CD8-positive, alpha-beta memory T cell (primary cell): Measurements from ENCODE around the gene GNLY. TPM values are rescaled to one million over a fixed set of nuclear protein-coding genes. Genes with fewer than 3 reads are reported as not detected.

Source experiments
- CTCF ChIA-PET: fragments of 350-600 bp; sonication (Branson Sonifier 250); formaldehyde crosslinking; loops from one replicate; lab custom pipeline; 2021; ENCODE audit warnings: antibody characterized with exemption; lab: Charles Lee
- POLR2A ChIA-PET: fragments of 350-600 bp; sonication (Branson Sonifier 250); formaldehyde crosslinking; loops from one replicate; lab custom pipeline; 2021; ENCODE audit warnings: antibody characterized with exemption; lab: Charles Lee
- DNase-seq, 5 donors: peaks; one replicate each; pipeline versions ENCODE4 v3.0.0 to v3.0.0-alpha.2; 2020 to 2022; ENCODE audit warnings: mixed read lengths in 1 of 5
- H3K27ac ChIP-seq: one replicate; pipeline ENCODE4 v1.7.0; 2013; ENCODE audit warnings: low read depth, mild to moderate bottlenecking, low read length, moderate library complexity
- H3K27me3 ChIP-seq: 2 replicates; pipeline ENCODE4 v1.7.0; 2013; ENCODE audit warnings: low read length, mild to moderate bottlenecking; ENCODE audit not compliant: insufficient read depth, poor library complexity, severe bottlenecking
- H3K36me3 ChIP-seq: 2 replicates; pipeline ENCODE4 v1.7.0; 2013; ENCODE audit warnings: mild to moderate bottlenecking, low read length, moderate library complexity; ENCODE audit not compliant: insufficient read depth
- H3K4me1 ChIP-seq: 2 replicates; pipeline ENCODE4 v1.7.0; 2013; ENCODE audit warnings: mild to moderate bottlenecking, low read length, moderate library complexity; ENCODE audit not compliant: insufficient read depth
- H3K4me3 ChIP-seq: 2 replicates; pipeline ENCODE4 v1.7.0; 2013; ENCODE audit warnings: mild to moderate bottlenecking, low read length
- H3K9me3 ChIP-seq: 2 replicates; pipeline ENCODE4 v1.7.0; 2013; ENCODE audit warnings: mild to moderate bottlenecking, low read length
- H3K27ac Mint-ChIP-seq, 8 donors: one replicate each; pipeline ENCODE4 v1.8.0; 2020 to 2021; ENCODE audit warnings: mixed read lengths in 8 of 8, mild to moderate bottlenecking in 6 of 8, inconsistent platforms in 3 of 8, moderate library complexity in 3 of 8
- H3K27me3 Mint-ChIP-seq, 2 donors: one replicate each; pipeline ENCODE4 v1.8.0; 2020 to 2021; ENCODE audit warnings: mixed read lengths in 2 of 2, mild to moderate bottlenecking in 1 of 2, moderate library complexity in 1 of 2
- H3K36me3 Mint-ChIP-seq, 3 donors: one replicate each; pipeline ENCODE4 v1.8.0; 2020 to 2021; ENCODE audit warnings: mixed read lengths in 3 of 3, inconsistent platforms in 1 of 3, mild to moderate bottlenecking in 1 of 3
- H3K4me1 Mint-ChIP-seq, 3 donors: one replicate each; pipeline ENCODE4 v1.8.0; 2020 to 2021; ENCODE audit warnings: mixed read lengths in 3 of 3, inconsistent platforms in 1 of 3, mild to moderate bottlenecking in 1 of 3
- H3K4me3 Mint-ChIP-seq, 7 donors: one replicate each; pipeline ENCODE4 v1.8.0; 2020 to 2021; ENCODE audit warnings: mixed read lengths in 7 of 7, mild to moderate bottlenecking in 6 of 7, moderate library complexity in 4 of 7, inconsistent platforms in 2 of 7
- H3K9me3 Mint-ChIP-seq, 5 donors: one replicate each; pipeline ENCODE4 v1.8.0; 2020 to 2022; ENCODE audit warnings: mixed read lengths in 5 of 5, mild to moderate bottlenecking in 3 of 5, moderate library complexity in 2 of 5, inconsistent platforms in 1 of 5
- polyA plus RNA-seq: library from polyadenylated mRNA; unstranded; fragments of 300-500 nt; fragmentation: Illumina TruSeq; gene quantifications from one replicate; pipeline ENCODE4 v1.2.3, GENCODE V29; 2021
- total RNA-seq, 2 experiments: library from RNA; stranded (reverse); gene quantifications; one replicate each; pipeline ENCODE4 v1.2.3, GENCODE V29; 2021

Gene GNLY
- total and polyA plus RNA-seq, 3 experiments from 2014 or later, result 7.7 to 953 (median 9.0) TPM

DNA sequence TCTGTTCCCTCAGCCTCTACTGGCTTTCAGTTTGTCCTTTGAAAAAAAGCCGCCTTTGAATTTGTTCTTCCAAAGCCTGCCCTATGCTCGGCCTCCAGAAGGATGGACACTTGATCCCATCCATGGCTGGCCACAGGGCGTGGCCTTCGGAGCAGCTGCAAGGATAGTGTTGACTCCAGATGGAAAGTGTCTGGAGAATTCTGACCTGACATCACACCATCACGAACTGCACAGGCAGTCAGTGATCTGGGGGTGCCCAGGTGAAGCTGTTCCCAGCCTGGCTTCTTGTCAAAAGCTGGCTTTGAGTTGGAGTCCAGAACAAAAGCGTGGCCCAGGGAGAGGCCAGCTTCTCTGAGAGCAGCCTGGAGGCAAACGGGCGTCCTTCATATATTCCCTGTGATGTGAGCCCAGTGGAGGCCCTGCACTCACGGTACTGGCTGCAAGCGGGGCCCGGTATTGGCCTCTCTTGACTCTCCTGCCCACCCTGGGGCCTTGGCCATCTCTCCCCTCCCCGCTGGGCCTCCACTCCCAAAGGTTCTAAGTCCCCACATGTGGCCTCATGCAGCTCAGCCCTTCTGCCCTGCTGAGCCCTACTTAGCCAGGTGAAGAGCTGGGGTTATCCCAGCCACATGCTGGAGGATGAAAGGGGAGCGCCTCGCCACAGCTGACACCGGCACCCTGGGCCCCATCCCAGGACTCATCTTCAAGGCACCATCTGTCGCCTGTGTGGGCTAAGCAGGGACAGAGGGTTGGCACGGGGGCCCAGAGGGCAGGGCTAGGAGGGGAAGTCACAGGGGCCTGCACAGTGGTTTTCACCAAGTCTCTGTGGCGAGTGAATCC lies 39.2 kb downstream of the GNLY start:
- H3K9me3 Mint-ChIP-seq, result no peaks in the 10 kb centered on the region
- POLR2A ChIA-PET, result no interaction called here
- Histone ChIP-seq H3K27ac (no peak overlapping the region), H3K4me3 (no peak overlapping the region), H3K36me3 (no peaks in the 10 kb centered on the region), H3K9me3 (no peaks in the 10 kb centered on the region), H3K27me3 (peaks cover 6% of the 10 kb centered on the region), H3K4me1 (peaks cover 8% of the 10 kb centered on the region)
- H3K27me3 Mint-ChIP-seq, result peaks cover 16 to 39% of the 10 kb centered on the region in 2 donors
- CTCF ChIA-PET, result no interaction called here
- no peak overlapping the region for H3K27ac Mint-ChIP-seq
- H3K36me3 Mint-ChIP-seq, result no peaks in the 10 kb centered on the region
- no peak for DNase-seq
- H3K4me1 Mint-ChIP-seq, result peaks cover 0 to 11% (median 0%) of the 10 kb centered on the region in 3 donors
- no peak overlapping the region for H3K4me3 Mint-ChIP-seq

DNA sequence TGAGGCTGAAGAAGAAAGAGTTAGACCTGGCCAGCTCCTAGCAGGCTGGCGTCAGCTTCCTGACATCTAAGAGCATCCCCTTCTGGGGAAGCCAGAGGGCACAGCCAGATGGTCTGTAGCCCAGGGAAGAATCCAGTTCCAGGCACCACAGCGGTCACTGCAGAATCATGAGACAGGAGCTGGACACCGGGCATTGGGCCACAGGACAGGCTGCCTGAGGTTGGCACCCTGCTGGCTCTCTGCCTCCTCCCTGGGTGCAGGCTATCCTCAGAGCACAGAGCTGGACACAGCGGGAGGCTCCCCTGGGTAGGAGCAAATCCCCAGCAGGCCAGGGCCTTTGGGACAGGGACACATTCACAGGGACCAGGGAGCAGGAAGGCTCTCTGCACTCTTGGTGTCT lies 39.9 kb downstream of the GNLY start:
- POLR2A ChIA-PET, result no interaction called here
- H3K9me3 ChIP-seq, result no peaks in the 10 kb centered on the region
- CTCF ChIA-PET, result no interaction called here
- H3K27me3 ChIP-seq, result peaks cover 6% of the 10 kb centered on the region
- H3K36me3 ChIP-seq, result no peaks in the 10 kb centered on the region
- H3K36me3 Mint-ChIP-seq, result no peaks in the 10 kb centered on the region
- H3K9me3 Mint-ChIP-seq, result no peaks in the 10 kb centered on the region
- H3K4me3 ChIP-seq, result no peak overlapping the region
- peaks cover 14 to 38% of the 10 kb centered on the region in 2 donors for H3K27me3 Mint-ChIP-seq
- no peak overlapping the region for H3K27ac ChIP-seq
- H3K4me1 Mint-ChIP-seq, result peaks cover 0 to 7% (median 0%) of the 10 kb centered on the region in 3 donors
- H3K27ac Mint-ChIP-seq, result peak overlapping the region in 1 of 8 donors; percentile 22
- H3K4me1 ChIP-seq, result peaks cover 4% of the 10 kb centered on the region
- DNase-seq, result no peak
- H3K4me3 Mint-ChIP-seq, result no peak overlapping the region

DNA sequence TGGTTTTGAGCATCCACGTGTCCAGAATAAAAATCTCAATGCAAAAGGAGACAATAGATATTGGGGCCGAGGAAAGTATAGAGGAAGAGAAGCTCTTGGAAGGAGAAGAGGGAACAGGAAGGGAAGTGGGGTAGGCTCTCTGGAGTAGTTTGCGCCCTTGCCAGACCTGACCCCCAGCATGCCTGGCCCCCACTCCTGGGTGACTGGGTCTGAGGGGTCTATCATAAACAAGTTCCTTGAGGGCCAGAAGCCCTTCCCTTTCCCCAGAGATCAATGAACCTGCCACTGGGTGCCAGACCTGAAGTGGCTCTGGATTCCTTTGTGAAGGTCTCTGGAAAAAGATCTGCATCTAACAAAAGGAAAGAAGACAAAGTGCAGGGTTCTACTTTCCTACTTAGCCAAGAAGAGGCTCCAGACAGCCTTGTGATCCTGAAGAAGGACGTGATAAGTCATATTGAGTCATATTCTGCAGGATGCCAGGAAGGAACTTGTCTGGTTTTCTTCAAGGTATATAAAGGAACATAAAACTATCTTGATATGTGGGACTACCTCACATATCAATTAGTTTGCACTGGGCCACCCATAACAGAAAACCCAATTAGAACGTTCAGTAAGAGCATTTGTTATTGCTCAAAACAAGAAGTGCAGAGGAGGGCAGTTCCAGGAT lies 40.9 kb downstream of the GNLY start:
- Mint-ChIP-seq H3K4me3 (no peak overlapping the region), H3K36me3 (no peaks in the 10 kb centered on the region), H3K9me3 (no peaks in the 10 kb centered on the region), H3K4me1 (no peaks in the 10 kb centered on the region), H3K27me3 (peaks cover 9 to 37% of the 10 kb centered on the region in 2 donors), H3K27ac (peak overlapping the region in 1 of 8 donors; percentile 12)
- CTCF ChIA-PET, result no interaction called here
- no peaks in the 10 kb centered on the region for H3K9me3 ChIP-seq
- no peak overlapping the region for H3K27ac ChIP-seq
- POLR2A ChIA-PET, result no interaction called here
- no peaks in the 10 kb centered on the region for H3K4me1 ChIP-seq
- H3K4me3 ChIP-seq, result no peak overlapping the region
- no peaks in the 10 kb centered on the region for H3K27me3 ChIP-seq
- H3K36me3 ChIP-seq, result no peaks in the 10 kb centered on the region
- DNase-seq, result no peak

DNA sequence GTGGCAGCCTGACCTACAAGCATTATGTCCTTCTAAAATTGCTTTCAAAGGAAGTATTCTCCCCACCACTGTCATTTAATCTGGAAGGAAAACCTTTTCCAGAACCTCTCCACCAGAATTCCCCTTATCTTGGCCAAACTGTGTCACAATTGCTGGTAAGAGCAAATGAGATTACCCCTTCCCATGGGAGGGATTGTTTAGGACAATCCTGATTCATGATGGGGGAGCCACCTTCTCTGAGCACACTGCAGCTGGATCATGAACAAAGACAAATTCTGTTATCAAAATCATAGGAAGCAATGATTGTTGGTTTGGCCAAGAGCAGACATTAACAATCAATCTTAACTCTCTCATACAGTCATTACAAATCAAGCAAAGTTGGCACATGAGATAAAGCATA lies 41.5 kb downstream of the GNLY start:
- H3K27me3 Mint-ChIP-seq, result peaks cover 9 to 38% of the 10 kb centered on the region in 2 donors
- POLR2A ChIA-PET, result no interaction called here
- H3K36me3 ChIP-seq, result no peaks in the 10 kb centered on the region
- H3K9me3 ChIP-seq, result no peaks in the 10 kb centered on the region
- H3K4me1 ChIP-seq, result no peaks in the 10 kb centered on the region
- H3K4me1 Mint-ChIP-seq, result no peaks in the 10 kb centered on the region
- DNase-seq, result no peak
- H3K27ac ChIP-seq, result no peak overlapping the region
- no peak overlapping the region for H3K4me3 Mint-ChIP-seq
- no peaks in the 10 kb centered on the region for H3K9me3 Mint-ChIP-seq
- peak overlapping the region in 1 of 8 donors; percentile 13 for H3K27ac Mint-ChIP-seq
- no peak overlapping the region for H3K4me3 ChIP-seq
- H3K27me3 ChIP-seq, result no peaks in the 10 kb centered on the region
- CTCF ChIA-PET, result no interaction called here
- no peaks in the 10 kb centered on the region for H3K36me3 Mint-ChIP-seq

- H3K27me3 ChIP-seq, result no peaks in the 10 kb centered on the region
- POLR2A ChIA-PET, result no interaction called here
- H3K4me1 ChIP-seq, result no peaks in the 10 kb centered on the region
- H3K9me3 Mint-ChIP-seq, result no peaks in the 10 kb centered on the region
- H3K4me3 Mint-ChIP-seq, result no peak overlapping the region
- CTCF ChIA-PET, result interaction anchor here (1.9 kb wide), 1 partner anchor 77 kb away, joined by 5 read pairs; no protein-coding TSS in a partner anchor
- no peak overlapping the region for H3K27ac ChIP-seq
- H3K36me3 ChIP-seq, result no peaks in the 10 kb centered on the region
- H3K36me3 Mint-ChIP-seq, result no peaks in the 10 kb centered on the region
- no peak overlapping the region for H3K27ac Mint-ChIP-seq
- peaks cover 16 to 43% of the 10 kb centered on the region in 2 donors for H3K27me3 Mint-ChIP-seq
- no peak for DNase-seq
- H3K9me3 ChIP-seq, result no peaks in the 10 kb centered on the region
- H3K4me1 Mint-ChIP-seq, result no peaks in the 10 kb centered on the region
- H3K4me3 ChIP-seq, result no peak overlapping the region
Observed at GRCh38 chr2:85736456-85737355, 42.5 kb downstream of the GNLY start.

DNA sequence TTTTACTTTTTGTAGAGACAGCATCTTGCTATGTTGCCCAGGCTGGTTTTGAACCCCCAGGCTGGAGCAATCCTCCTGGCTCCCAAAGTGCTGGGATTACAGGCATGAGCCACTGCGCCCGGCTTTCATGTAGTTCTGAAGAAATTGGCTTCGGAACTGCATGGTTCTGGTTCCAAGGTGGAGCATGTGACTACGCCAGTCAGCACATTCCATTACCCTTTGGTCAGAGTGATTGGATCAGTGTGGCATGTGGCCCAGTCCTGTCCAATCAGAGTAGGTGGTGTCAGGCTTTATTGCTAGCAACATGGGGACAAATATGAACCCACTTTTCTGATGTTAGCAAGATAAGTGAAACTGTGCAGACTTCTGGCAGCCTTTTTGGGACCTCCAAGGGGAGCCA lies 43.3 kb downstream of the GNLY start:
- Histone ChIP-seq H3K27me3 (no peaks in the 10 kb centered on the region), H3K9me3 (no peaks in the 10 kb centered on the region), H3K27ac (no peak overlapping the region), H3K4me1 (no peaks in the 10 kb centered on the region), H3K4me3 (no peak overlapping the region), H3K36me3 (no peaks in the 10 kb centered on the region)
- ChIA-PET POLR2A (no interaction called here), CTCF (interaction anchor here (1.5 to 1.9 kb wide), 2 partner anchors 8 to 76 kb away, joined by 5 read pairs; no protein-coding TSS in a partner anchor)
- Mint-ChIP-seq H3K4me3 (no peak overlapping the region), H3K9me3 (no peaks in the 10 kb centered on the region), H3K27me3 (peaks cover 14 to 49% of the 10 kb centered on the region in 2 donors), H3K27ac (no peak overlapping the region), H3K4me1 (no peaks in the 10 kb centered on the region), H3K36me3 (no peaks in the 10 kb centered on the region)
- no peak for DNase-seq

- H3K27me3 ChIP-seq, result peaks cover 1% of the 10 kb centered on the region
- H3K4me1 Mint-ChIP-seq, result no peaks in the 10 kb centered on the region
- no peak for DNase-seq
- no peak overlapping the region for H3K4me3 ChIP-seq
- H3K36me3 ChIP-seq, result no peaks in the 10 kb centered on the region
- ChIA-PET CTCF (interaction anchor here (1.5 to 1.9 kb wide), 2 partner anchors 9 to 76 kb away, joined by 5 read pairs; no protein-coding TSS in a partner anchor), POLR2A (no interaction called here)
- H3K36me3 Mint-ChIP-seq, result no peaks in the 10 kb centered on the region
- peak overlapping the region in 1 of 8 donors; percentile 21 for H3K27ac Mint-ChIP-seq
- H3K27me3 Mint-ChIP-seq, result peaks cover 13 to 52% of the 10 kb centered on the region in 2 donors
- H3K9me3 ChIP-seq, result no peaks in the 10 kb centered on the region
- no peak overlapping the region for H3K27ac ChIP-seq
- H3K4me1 ChIP-seq, result no peaks in the 10 kb centered on the region
- H3K9me3 Mint-ChIP-seq, result no peaks in the 10 kb centered on the region
- H3K4me3 Mint-ChIP-seq, result no peak overlapping the region
Observed at GRCh38 chr2:85737961-85738360, 43.8 kb downstream of the GNLY start.
